Dermis blood vessel endothelial cell (primary cell): ENCODE data around the gene PLCD3. TPM values are rescaled to one million over a fixed set of nuclear protein-coding genes. Genes with fewer than 3 reads are reported as not detected.
A peak's percentile ranks its signal among the peaks of the same experiment; 100 is the strongest.

Experiments
- DNase-seq: peaks from one replicate; pipeline ENCODE4 v3.0.0; 2010
- total RNA-seq: library from RNA; depleted of rRNA; stranded (reverse); fragments of >200 nt; gene quantifications from 2 replicates; pipeline ENCODE4 v1.2.3, GENCODE V29; 2014

The PLCD3 gene
- total RNA-seq, 1 donor from 2014 or later, result 51.4 TPM

- DNase-seq, result peak; percentile 75
These were observed 17.7 kb upstream of the PLCD3 start for GRCh38 chr17:45149669-45150664.

- peak; percentile 88 for DNase-seq
These were observed 16.8 kb upstream of the PLCD3 start for GRCh38 chr17:45149037-45149668.

- peak; percentile 100 for DNase-seq
These were observed 16.1 kb upstream of the PLCD3 start, which contains the start of gene HEXIM1 for GRCh38 chr17:45148183-45149036. Gene HEXIM1 (plus strand): TSS chr17:45148475. CDS start chr17:45149191, 716 bp downstream.

- DNase-seq, result peak; percentile 92
These were observed 15.4 kb upstream of the PLCD3 start for GRCh38 chr17:45147581-45148182.

- DNase-seq, result peak; percentile 84
These were observed 14.7 kb upstream of the PLCD3 start for GRCh38 chr17:45146890-45147580.

- DNase-seq, result no peak
These were observed 14.2 kb upstream of the PLCD3 start for GRCh38 chr17:45146592-45146889.

- DNase-seq, result no peak
These were observed 13.9 kb upstream of the PLCD3 start for GRCh38 chr17:45146166-45146565.

- no peak for DNase-seq
These were observed 12.7 kb upstream of the PLCD3 start for GRCh38 chr17:45145035-45145389.

- DNase-seq, result peak; percentile 30
These were observed 12.1 kb upstream of the PLCD3 start for GRCh38 chr17:45144199-45145034.

- DNase-seq, result peak; percentile 54
These were observed 11.5 kb upstream of the PLCD3 start for GRCh38 chr17:45143767-45144198.

- no peak for DNase-seq
These were observed 10.9 kb upstream of the PLCD3 start for GRCh38 chr17:45143094-45143670.

- DNase-seq, result no peak
These were observed 7.2 kb upstream of the PLCD3 start for GRCh38 chr17:45139533-45139920.

GRCh38 chr17:45138911-45139532, 6.7 kb upstream of the PLCD3 start:
- no peak for DNase-seq

GRCh38 chr17:45137561-45138305, 5.4 kb upstream of the PLCD3 start:
- DNase-seq, result no peak

GRCh38 chr17:45136846-45137560, 4.7 kb upstream of the PLCD3 start:
- DNase-seq, result no peak

- no peak for DNase-seq
These were observed 3.9 kb upstream of the PLCD3 start for GRCh38 chr17:45135978-45136791.

- peak; percentile 99 for DNase-seq
These were observed 3.1 kb upstream of the PLCD3 start, which contains the start of gene ACBD4 for GRCh38 chr17:45135192-45135977. Gene ACBD4 (plus strand): TSS chr17:45135687. CDS start chr17:45136145, 458 bp downstream.
